COLO668 (cell line): ENCODE measurements around the gene GRIFIN.

ENCODE experiments used
- DNase-seq: peaks from one replicate; lab custom pipeline; 2025; ENCODE audit not compliant: unreplicated experiment; lab: John Stamatoyannopoulos, UW

GRIFIN gene

GRCh38 chr7:2437136-2437535, 39.1 kb downstream of the GRIFIN start:
- DNase-seq: no peak

GRCh38 chr7:2436341-2437104, 39.7 kb downstream of the GRIFIN start:
- DNase-seq: no peak

GRCh38 chr7:2435146-2435545, 41.1 kb downstream of the GRIFIN start:
- no peak for DNase-seq

- DNase-seq: no peak
Observed at GRCh38 chr7:2433713-2434550, 42.3 kb downstream of the GRIFIN start.

- no peak for DNase-seq
Observed at GRCh38 chr7:2432910-2433712, 43.1 kb downstream of the GRIFIN start.

- peak; percentile 36 for DNase-seq
Observed at GRCh38 chr7:2431260-2431867, 44.8 kb downstream of the GRIFIN start.

GRCh38 chr7:2425749-2426148, 50.4 kb downstream of the GRIFIN start:
- peak; percentile 81 for DNase-seq
